Chondrocyte (in vitro differentiated cells): ENCODE results near the gene PNCK. TPM values are rescaled to one million over a fixed set of nuclear protein-coding genes. Genes with fewer than 3 reads are reported as not detected.

ENCODE experiments used
- DNase-seq: peaks from one replicate; pipeline ENCODE4 v3.0.0; 2021; ENCODE audit warnings: mixed read lengths, low spot score
- H3K27ac Mint-ChIP-seq: one replicate; pipeline ENCODE4 v1.8.0; 2021; ENCODE audit warnings: mild to moderate bottlenecking, moderate library complexity, mixed read lengths; ENCODE audit not compliant: unreplicated experiment
- H3K27me3 Mint-ChIP-seq: 2 replicates; pipeline ENCODE4 v1.8.0; 2021; ENCODE audit warnings: low read depth, mixed read lengths
- H3K36me3 Mint-ChIP-seq: 2 replicates; pipeline ENCODE4 v1.8.0; 2021; ENCODE audit warnings: low read depth, mixed read lengths
- H3K4me1 Mint-ChIP-seq: 2 replicates; pipeline ENCODE4 v1.8.0; 2021; ENCODE audit warnings: low read depth, mild to moderate bottlenecking, mixed read lengths
- H3K4me3 Mint-ChIP-seq: one replicate; pipeline ENCODE4 v1.8.0; 2021; ENCODE audit warnings: mild to moderate bottlenecking, moderate library complexity, mixed read lengths; ENCODE audit not compliant: unreplicated experiment
- H3K9me3 Mint-ChIP-seq: 2 replicates; pipeline ENCODE4 v1.8.0; 2021; ENCODE audit warnings: low read depth, mixed read lengths
- total RNA-seq: library from RNA; stranded (reverse); gene quantifications from 3 replicates; pipeline ENCODE4 v1.2.1, GENCODE V29; 2021
- TF ChIP-seq, protein P1 (sequence below): fragments of 200-600 bp; sonication (generic); IDR thresholded peaks from 2 replicates; pipeline ENCODE4 v1.5.0; 2021; ENCODE audit warnings: antibody characterized with exemption, mild to moderate bottlenecking, moderate library complexity

Gene PNCK
- total RNA-seq, 1 donor from 2014 or later: 3.2 TPM

DNA sequence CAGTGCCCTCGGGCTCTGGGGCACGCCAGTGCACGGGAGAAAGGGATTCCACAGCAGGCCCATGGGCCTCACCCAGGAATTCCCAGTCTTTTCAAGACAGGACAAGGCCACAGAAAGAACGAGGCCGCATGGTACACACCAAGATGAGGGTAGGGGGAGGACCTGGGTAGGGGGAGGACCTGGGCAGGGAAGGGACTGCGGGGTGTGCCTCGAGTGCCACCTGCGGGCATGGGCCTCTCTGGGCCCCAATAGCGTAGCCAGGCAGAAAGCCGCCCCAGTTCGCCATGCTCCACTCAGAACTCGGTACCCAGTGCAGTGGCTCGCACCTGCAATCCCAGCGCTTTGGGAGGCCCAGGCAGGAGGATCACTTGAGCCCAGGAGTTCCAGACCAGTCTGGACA is 40.6 kb downstream of the PNCK start:
- H3K36me3 Mint-ChIP-seq: peaks cover 2% of the 10 kb centered on the region
- H3K27me3 Mint-ChIP-seq: peaks cover 2% of the 10 kb centered on the region
- DNase-seq: no peak
- peaks cover 16% of the 10 kb centered on the region for H3K9me3 Mint-ChIP-seq
- TF ChIP-seq, protein P1, sequence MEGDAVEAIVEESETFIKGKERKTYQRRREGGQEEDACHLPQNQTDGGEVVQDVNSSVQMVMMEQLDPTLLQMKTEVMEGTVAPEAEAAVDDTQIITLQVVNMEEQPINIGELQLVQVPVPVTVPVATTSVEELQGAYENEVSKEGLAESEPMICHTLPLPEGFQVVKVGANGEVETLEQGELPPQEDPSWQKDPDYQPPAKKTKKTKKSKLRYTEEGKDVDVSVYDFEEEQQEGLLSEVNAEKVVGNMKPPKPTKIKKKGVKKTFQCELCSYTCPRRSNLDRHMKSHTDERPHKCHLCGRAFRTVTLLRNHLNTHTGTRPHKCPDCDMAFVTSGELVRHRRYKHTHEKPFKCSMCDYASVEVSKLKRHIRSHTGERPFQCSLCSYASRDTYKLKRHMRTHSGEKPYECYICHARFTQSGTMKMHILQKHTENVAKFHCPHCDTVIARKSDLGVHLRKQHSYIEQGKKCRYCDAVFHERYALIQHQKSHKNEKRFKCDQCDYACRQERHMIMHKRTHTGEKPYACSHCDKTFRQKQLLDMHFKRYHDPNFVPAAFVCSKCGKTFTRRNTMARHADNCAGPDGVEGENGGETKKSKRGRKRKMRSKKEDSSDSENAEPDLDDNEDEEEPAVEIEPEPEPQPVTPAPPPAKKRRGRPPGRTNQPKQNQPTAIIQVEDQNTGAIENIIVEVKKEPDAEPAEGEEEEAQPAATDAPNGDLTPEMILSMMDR: no peak
- H3K27ac Mint-ChIP-seq: no peak overlapping the region
- no peaks in the 10 kb centered on the region for H3K4me1 Mint-ChIP-seq
- no peak overlapping the region for H3K4me3 Mint-ChIP-seq

DNA sequence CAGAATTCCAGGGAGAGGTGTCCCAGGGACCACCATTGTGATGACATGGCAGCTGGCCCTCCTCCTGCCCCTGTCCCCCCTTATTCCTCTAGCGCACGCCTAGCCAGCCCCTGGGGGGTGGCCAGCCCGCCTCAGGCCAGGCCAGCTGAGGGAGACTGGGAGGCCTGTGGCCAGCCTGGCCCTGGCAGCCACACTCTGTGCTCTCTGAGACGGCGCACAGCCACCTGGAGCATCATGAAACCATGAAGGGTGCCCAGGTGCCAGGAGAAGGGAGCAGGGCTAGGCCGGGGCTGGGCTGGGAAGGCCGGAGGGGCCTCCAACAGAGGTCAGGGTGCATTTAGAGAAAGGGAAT is 41.0 kb downstream of the PNCK start:
- Mint-ChIP-seq H3K4me3 (no peak overlapping the region), H3K36me3 (peaks cover 2% of the 10 kb centered on the region), H3K9me3 (peaks cover 16% of the 10 kb centered on the region), H3K27me3 (peaks cover 2% of the 10 kb centered on the region), H3K27ac (no peak overlapping the region), H3K4me1 (peaks cover 2% of the 10 kb centered on the region)
- TF ChIP-seq, protein P1: no peak
- DNase-seq: no peak

DNA sequence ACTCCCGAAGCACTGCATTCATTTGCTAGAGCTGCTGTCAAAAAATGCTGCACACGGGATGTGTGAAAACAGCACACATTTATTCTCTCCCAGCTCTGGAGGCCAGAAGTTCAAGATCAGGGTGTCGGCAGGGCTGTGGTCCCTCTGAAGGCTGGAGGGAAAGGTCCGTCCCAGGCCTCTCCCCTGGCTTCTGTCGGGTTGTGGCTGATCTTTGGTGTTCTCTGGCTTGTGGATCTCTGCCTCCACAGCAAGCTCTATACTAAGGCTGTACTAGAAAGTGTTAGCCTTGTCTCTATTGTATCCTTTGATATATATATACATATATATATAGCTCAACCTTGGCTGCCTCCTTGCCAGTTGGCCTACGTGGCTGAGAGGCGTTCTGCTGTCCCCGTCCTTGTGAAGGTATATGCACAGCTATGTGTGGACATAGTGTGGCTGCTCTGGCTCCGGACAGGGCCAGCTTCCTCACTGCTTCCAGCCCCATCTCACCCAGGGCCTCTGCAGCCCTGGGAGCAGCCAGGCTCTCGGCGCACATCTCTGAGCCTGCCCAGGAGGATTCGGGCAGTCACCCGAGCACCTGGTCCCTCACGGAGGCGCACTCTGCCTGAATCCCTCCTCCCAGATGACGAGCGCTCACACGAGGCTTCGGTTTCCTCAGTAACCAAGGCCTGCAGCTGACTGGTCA is 41.6 kb downstream of the PNCK start:
- peaks cover 16% of the 10 kb centered on the region for H3K9me3 Mint-ChIP-seq
- H3K27me3 Mint-ChIP-seq: peaks cover 2% of the 10 kb centered on the region
- TF ChIP-seq, protein P1: no peak
- peaks cover 2% of the 10 kb centered on the region for H3K36me3 Mint-ChIP-seq
- no peak overlapping the region for H3K4me3 Mint-ChIP-seq
- no peak overlapping the region for H3K27ac Mint-ChIP-seq
- peaks cover 4% of the 10 kb centered on the region for H3K4me1 Mint-ChIP-seq
- peak; percentile 74 for DNase-seq

DNA sequence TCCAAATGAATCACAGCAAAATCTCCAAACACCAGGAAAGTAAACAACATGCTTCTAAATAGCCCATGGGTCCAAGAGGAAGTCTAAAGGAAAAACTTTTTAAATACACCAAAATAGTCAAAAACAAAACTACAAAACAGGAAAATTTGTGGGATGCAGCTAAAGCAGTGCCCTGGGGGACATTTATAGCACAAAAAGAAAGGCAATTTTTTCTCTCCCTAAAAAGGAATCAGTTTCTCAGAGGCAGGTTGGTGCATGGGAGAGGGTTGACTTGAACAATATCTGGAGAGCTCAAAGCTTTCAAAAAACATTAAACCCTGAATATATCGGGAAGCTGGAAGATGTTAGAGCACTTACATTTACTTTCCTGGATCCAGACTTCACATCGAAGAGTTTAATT is 42.3 kb downstream of the PNCK start:
- Mint-ChIP-seq H3K27ac (no peak overlapping the region), H3K36me3 (peaks cover 2% of the 10 kb centered on the region), H3K27me3 (peaks cover 2% of the 10 kb centered on the region), H3K4me3 (no peak overlapping the region), H3K4me1 (peaks cover 4% of the 10 kb centered on the region), H3K9me3 (peaks cover 16% of the 10 kb centered on the region)
- DNase-seq: no peak
- TF ChIP-seq, protein P1: no peak

DNA sequence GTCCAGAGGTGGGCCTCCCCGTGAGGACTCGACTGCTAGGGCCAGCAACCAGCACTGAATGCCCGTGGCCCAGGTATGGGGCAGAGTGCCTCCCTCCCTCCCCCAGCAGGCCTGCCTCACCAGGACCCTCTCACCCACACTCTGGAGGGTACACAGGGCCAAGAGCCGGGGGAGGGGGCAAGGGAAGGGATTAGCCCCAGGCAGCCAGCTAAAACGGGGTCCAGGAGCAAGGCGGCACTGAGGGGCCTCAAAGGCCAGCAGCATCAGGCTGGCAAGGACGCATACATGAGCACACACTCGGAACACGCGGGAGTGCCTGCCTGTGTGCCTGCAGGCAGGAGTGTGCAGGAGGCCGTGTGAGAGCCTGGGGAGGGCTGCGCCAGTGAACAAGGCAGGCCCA is 44.9 kb downstream of the PNCK start:
- Mint-ChIP-seq H3K27me3 (no peaks in the 10 kb centered on the region), H3K9me3 (peaks cover 12% of the 10 kb centered on the region)
- TF ChIP-seq, protein P1: no peak

More for the DNA sequence above, 44.9 kb downstream of the PNCK start:
- no peak overlapping the region for H3K4me3 Mint-ChIP-seq
- peaks cover 4% of the 10 kb centered on the region for H3K4me1 Mint-ChIP-seq
- H3K27ac Mint-ChIP-seq: no peak overlapping the region
- H3K36me3 Mint-ChIP-seq: peaks cover 2% of the 10 kb centered on the region
- peak; percentile 77 for DNase-seq
